Epidermal melanocyte (primary cell): ENCODE data around the gene ALOX5AP.

Experiments used
- DNase-seq: peaks from one replicate; pipeline ENCODE4 v3.0.0; 2011; ENCODE audit warnings: low spot score; ENCODE audit not compliant: insufficient read length

The ALOX5AP gene

GRCh38 chr13:30759748-30760147, 24.4 kb downstream of the ALOX5AP start:
- no peak for DNase-seq

GRCh38 chr13:30762643-30763042, 27.3 kb downstream of the ALOX5AP start:
- no peak for DNase-seq

- no peak for DNase-seq
Measured at GRCh38 chr13:30763786-30764413, 28.6 kb downstream of the ALOX5AP start.

GRCh38 chr13:30766231-30766630, 30.9 kb downstream of the ALOX5AP start:
- DNase-seq: no peak

GRCh38 chr13:30770929-30771328, 35.6 kb downstream of the ALOX5AP start:
- no peak for DNase-seq

GRCh38 chr13:30773561-30773960, 38.2 kb downstream of the ALOX5AP start:
- no peak for DNase-seq

GRCh38 chr13:30774214-30774730, 38.9 kb downstream of the ALOX5AP start:
- no peak for DNase-seq

GRCh38 chr13:30776661-30777060, 41.3 kb downstream of the ALOX5AP start:
- DNase-seq: no peak

GRCh38 chr13:30779016-30779415, 43.7 kb downstream of the ALOX5AP start:
- DNase-seq: no peak

- no peak for DNase-seq
Measured at GRCh38 chr13:30779608-30780007, 44.3 kb downstream of the ALOX5AP start.

- no peak for DNase-seq
Measured at GRCh38 chr13:30780338-30780981, 45.1 kb downstream of the ALOX5AP start.

GRCh38 chr13:30785191-30785850, 50.0 kb downstream of the ALOX5AP start:
- DNase-seq: no peak

- DNase-seq: no peak
Measured at GRCh38 chr13:30786648-30787047, 51.3 kb downstream of the ALOX5AP start.

GRCh38 chr13:30787738-30788525, 52.6 kb downstream of the ALOX5AP start:
- no peak for DNase-seq

GRCh38 chr13:30789166-30789862, 54.0 kb downstream of the ALOX5AP start:
- no peak for DNase-seq

- no peak for DNase-seq
Measured at GRCh38 chr13:30790592-30790991, 55.2 kb downstream of the ALOX5AP start.

GRCh38 chr13:30791354-30792001, 56.1 kb downstream of the ALOX5AP start:
- DNase-seq: no peak

GRCh38 chr13:30792285-30793000, 57.1 kb downstream of the ALOX5AP start:
- DNase-seq: peak; percentile 77

- no peak for DNase-seq
Measured at GRCh38 chr13:30796132-30796572, 60.8 kb downstream of the ALOX5AP start.
